Brain microvascular endothelial cell (primary cell): ENCODE data around the gene MESD.

ENCODE experiments used
- DNase-seq: peaks from one replicate; pipeline ENCODE4 v3.0.0-alpha.2; 2020
- H3K27ac ChIP-seq: fragments of 250-450 bp; sonication (Bioruptor Pico); 2 replicates; pipeline ENCODE4 v1.5.1; 2020; ENCODE audit warnings: mild to moderate bottlenecking, moderate library complexity
- H3K27me3 ChIP-seq: fragments of 250-450 bp; sonication (Bioruptor Pico); replicated peaks from 2 replicates; pipeline ENCODE4 v1.5.1; 2020; ENCODE audit warnings: mild to moderate bottlenecking
- H3K36me3 ChIP-seq: fragments of 250-450 bp; sonication (Bioruptor Pico); replicated peaks from 2 replicates; pipeline ENCODE4 v1.5.1; 2020; ENCODE audit warnings: mild to moderate bottlenecking
- H3K4me3 ChIP-seq: 2 replicates; pipeline ENCODE4 v1.5.1; 2011; ENCODE audit warnings: low read depth, mild to moderate bottlenecking, control low read depth, low read length, moderate library complexity
- CTCF ChIP-seq: IDR thresholded peaks from 2 replicates; pipeline ENCODE4 v1.5.1; 2011; ENCODE audit warnings: low read depth, mild to moderate bottlenecking, moderate library complexity, low read length, control low read depth, inconsistent platforms; ENCODE audit errors: missing control alignments
- in situ Hi-C: cut with HindIII; loops from 2 replicates; pipeline ENCODE4 v1.10.0; 2017; ENCODE audit warnings: low sequenced_read_pairs, low pct_ligation_motif_present

MESD gene

GRCh38 chr15:80911821-80912220 is 77.8 kb downstream of the MESD start:
- no peaks in the 10 kb centered on the region for H3K36me3 ChIP-seq
- TF ChIP-seq CTCF: no peak
- DNase-seq: no peak
- no peak overlapping the region for H3K27ac ChIP-seq
- H3K27me3 ChIP-seq: no peaks in the 10 kb centered on the region
- H3K4me3 ChIP-seq: no peak overlapping the region
- in situ Hi-C loops: no loop called here

- DNase-seq: no peak
- Histone ChIP-seq H3K27ac (no peak overlapping the region), H3K27me3 (no peaks in the 10 kb centered on the region), H3K4me3 (no peak overlapping the region), H3K36me3 (no peaks in the 10 kb centered on the region)
- in situ Hi-C loops: no loop called here
- no peak for TF ChIP-seq CTCF
Measured at GRCh38 chr15:80906159-80906766, 83.4 kb downstream of the MESD start.

GRCh38 chr15:80904998-80905397 is 84.6 kb downstream of the MESD start:
- Histone ChIP-seq H3K36me3 (no peaks in the 10 kb centered on the region), H3K27ac (no peak overlapping the region), H3K4me3 (no peak overlapping the region), H3K27me3 (no peaks in the 10 kb centered on the region)
- no peak for TF ChIP-seq CTCF
- in situ Hi-C loops: no loop called here
- peak; percentile 24 for DNase-seq

- no peak overlapping the region for H3K27ac ChIP-seq
- H3K27me3 ChIP-seq: no peaks in the 10 kb centered on the region
- no peak overlapping the region for H3K4me3 ChIP-seq
- in situ Hi-C loops: no loop called here
- no peak for TF ChIP-seq CTCF
- DNase-seq: no peak
- no peaks in the 10 kb centered on the region for H3K36me3 ChIP-seq
Measured at GRCh38 chr15:80902298-80902801, 87.3 kb downstream of the MESD start.

- no peak overlapping the region for H3K4me3 ChIP-seq
- no peaks in the 10 kb centered on the region for H3K36me3 ChIP-seq
- no peak for DNase-seq
- no peak for TF ChIP-seq CTCF
- no peaks in the 10 kb centered on the region for H3K27me3 ChIP-seq
- no peak overlapping the region for H3K27ac ChIP-seq
- in situ Hi-C loops: no loop called here
Measured at GRCh38 chr15:80898040-80898439, 91.6 kb downstream of the MESD start.
